H1 (cell line): ENCODE results near the gene ESYT2. TPM values are rescaled to one million over a fixed set of nuclear protein-coding genes. Genes with fewer than 3 reads are reported as not detected.

Source experiments
- BRCA1 ChIP-seq: IDR thresholded peaks from 2 replicates; pipeline ENCODE4 v1.6.1; 2012; ENCODE audit warnings: low read depth, low read length, improper control_type of control experiment
- CBX8 ChIP-seq: fragments of 300-800, 300-1000 bp; sonication (generic); IDR thresholded peaks from 2 replicates; pipeline ENCODE4 v1.7.1; 2016; ENCODE audit warnings: low read depth, low read length, borderline replicate concordance
- CHD7 ChIP-seq: fragments of 300-600 bp; sonication (generic); IDR thresholded peaks from 2 replicates; pipeline ENCODE4 v1.7.1; 2012; ENCODE audit warnings: low read length, moderate library complexity, mild to moderate bottlenecking, inconsistent platforms; ENCODE audit not compliant: insufficient replicate concordance
- CTCF ChIP-seq, 3 experiments: IDR thresholded peaks; 1 replicate in 2 of 3; 2 replicates in 1 of 3; pipeline versions ENCODE4 v1.5.1 to v1.6.1; 2011; ENCODE audit warnings: low read length in 3 of 3, mild to moderate bottlenecking in 3 of 3, inconsistent platforms in 2 of 3, low read depth in 1 of 3, moderate library complexity in 1 of 3; ENCODE audit not compliant: insufficient read depth in 1 of 3; ENCODE audit errors: control extremely low read depth in 1 of 3
- KDM4A ChIP-seq: IDR thresholded peaks from one replicate; pipeline ENCODE4 v1.7.1; 2012; ENCODE audit warnings: low read depth, mild to moderate bottlenecking, moderate library complexity, low read length, inconsistent platforms; ENCODE audit not compliant: severe bottlenecking
- TAF7 ChIP-seq: optimal IDR thresholded peaks from 2 replicates; pipeline ENCODE3; 2011; ENCODE audit warnings: low read depth, mild to moderate bottlenecking, inconsistent platforms, low read length, moderate library complexity, borderline replicate concordance
- polyA plus RNA-seq, 7 experiments: library from polyadenylated mRNA; depleted of rRNA in 3 of 7; stranded (reverse) in 5 of 7; unstranded in 2 of 7; fragments of >200 nt in 5 of 7; fragments of 200-250 nt in 2 of 7; gene quantifications; 1 replicate in 5 of 7; 2 replicates in 1 of 7; 4 replicates in 1 of 7; pipeline versions ENCODE4 v1.2.1 to v1.2.3, GENCODE V29; 2011 to 2013; ENCODE audit warnings: missing spikeins in 2 of 7, mixed read lengths in 2 of 7
- total RNA-seq: library from RNA; stranded (reverse); fragmentation: NEBNext Ultra II Directional; extraction: Animal tissue kit (Norgen Biotek cat#: 25700); gene quantifications from 2 replicates; pipeline ENCODE4 v1.2.1, GENCODE V29; 2021

ESYT2 gene
- total and polyA plus RNA-seq, 2 of the 8 experiments (the other 6 are each of a cell fraction or from before 2014, with no cell fraction given) = 27.0 to 37.5 TPM

- TF ChIP-seq KDM4A = no peak
- TF ChIP-seq BRCA1 = no peak
- TF ChIP-seq CHD7 = no peak
- TF ChIP-seq CTCF (IDR thresholded peaks at IDR 0.05; ENCODE audit: control extremely low read depth in 1 of 3, insufficient read depth in 1 of 3, low read depth in 1 of 3, low read length in 3 of 3) = no peak
- TF ChIP-seq TAF7 = no peak
- no peak for TF ChIP-seq CBX8
Observed at GRCh38 chr7:158765020-158765419, 64.3 kb downstream of the ESYT2 start (continued).
